CD4-positive, alpha-beta T cell treated with Interleukin-10 for 1 hour (primary cell): ENCODE measurements around the gene RNF223.
"Not testable (repeated sequence)": the region's sequence is repeated elsewhere in the genome, so short reads cannot be mapped to it uniquely, and the experiment has no call there.

Experiments used
- DNase-seq: peaks from one replicate; pipeline ENCODE4 v3.0.0-alpha.2; 2020

The RNF223 gene

GRCh38 chr1:1058088-1058905, 15.8 kb downstream of the RNF223 start:
- DNase-seq: no peak

GRCh38 chr1:1057769-1058087, 16.4 kb downstream of the RNF223 start:
- DNase-seq: not testable (repeated sequence)

- no peak for DNase-seq
These were observed 18.0 kb downstream of the RNF223 start for GRCh38 chr1:1055841-1056736.

- DNase-seq: no peak
These were observed 19.1 kb downstream of the RNF223 start for GRCh38 chr1:1054971-1055370.

- no peak for DNase-seq
These were observed 19.9 kb downstream of the RNF223 start for GRCh38 chr1:1054099-1054700.

- no peak for DNase-seq
These were observed 20.4 kb downstream of the RNF223 start for GRCh38 chr1:1053682-1054081.

- DNase-seq: no peak
These were observed 21.1 kb downstream of the RNF223 start for GRCh38 chr1:1053022-1053421.

GRCh38 chr1:1052003-1052840, 21.9 kb downstream of the RNF223 start:
- DNase-seq: no peak

- no peak for DNase-seq
These were observed 22.8 kb downstream of the RNF223 start for GRCh38 chr1:1051127-1051810.

GRCh38 chr1:1050577-1051052, 23.5 kb downstream of the RNF223 start:
- DNase-seq: no peak

GRCh38 chr1:1049318-1050165, 24.6 kb downstream of the RNF223 start:
- DNase-seq: no peak

GRCh38 chr1:1048765-1049164, 25.3 kb downstream of the RNF223 start:
- no peak for DNase-seq

- no peak for DNase-seq
These were observed 26.1 kb downstream of the RNF223 start for GRCh38 chr1:1047963-1048362.

- no peak for DNase-seq
These were observed 26.7 kb downstream of the RNF223 start for GRCh38 chr1:1047407-1047806.

- no peak for DNase-seq
These were observed 27.3 kb downstream of the RNF223 start for GRCh38 chr1:1046767-1047166.

- DNase-seq: no peak
These were observed 27.9 kb downstream of the RNF223 start for GRCh38 chr1:1046243-1046642.

GRCh38 chr1:1045129-1045528, 29.0 kb downstream of the RNF223 start:
- no peak for DNase-seq

- no peak for DNase-seq
These were observed 29.5 kb downstream of the RNF223 start for GRCh38 chr1:1044455-1045078.

GRCh38 chr1:1043921-1044320, 30.2 kb downstream of the RNF223 start:
- DNase-seq: no peak

- no peak for DNase-seq
These were observed 30.7 kb downstream of the RNF223 start for GRCh38 chr1:1043411-1043810.

GRCh38 chr1:1042835-1043234, 31.3 kb downstream of the RNF223 start:
- no peak for DNase-seq
